Measurements from ENCODE around the gene CLRN1.

DNA sequence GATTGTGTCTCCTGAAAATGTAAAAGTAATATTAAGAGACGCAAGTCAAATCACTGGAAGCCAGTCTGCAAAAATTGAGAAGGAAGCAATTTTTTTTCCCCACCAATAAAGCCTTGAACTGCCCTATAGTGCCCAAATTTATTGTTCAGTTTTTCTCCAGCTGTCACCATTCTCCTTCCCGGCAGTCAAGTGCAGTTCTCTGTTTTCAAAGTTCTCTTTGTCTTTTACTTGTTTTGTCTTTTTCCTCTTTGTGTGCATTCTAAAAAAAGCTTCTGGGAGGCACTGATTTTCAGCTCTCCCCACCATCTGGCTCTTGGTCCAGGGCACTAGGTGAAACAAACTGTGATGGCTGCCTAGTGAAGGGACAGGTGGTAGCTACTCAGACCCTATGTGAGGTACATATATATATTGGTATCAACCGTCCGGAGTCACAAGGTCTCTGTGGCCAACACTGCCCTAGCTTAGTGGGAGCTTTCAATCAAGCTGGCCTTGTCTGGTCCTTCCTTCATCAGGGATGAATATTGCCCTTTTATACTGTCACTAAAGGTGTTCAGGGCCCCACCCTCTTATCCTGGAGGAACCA is 6.1 kb upstream of the CLRN1 start:
- TF ChIP-seq, protein P1, sequence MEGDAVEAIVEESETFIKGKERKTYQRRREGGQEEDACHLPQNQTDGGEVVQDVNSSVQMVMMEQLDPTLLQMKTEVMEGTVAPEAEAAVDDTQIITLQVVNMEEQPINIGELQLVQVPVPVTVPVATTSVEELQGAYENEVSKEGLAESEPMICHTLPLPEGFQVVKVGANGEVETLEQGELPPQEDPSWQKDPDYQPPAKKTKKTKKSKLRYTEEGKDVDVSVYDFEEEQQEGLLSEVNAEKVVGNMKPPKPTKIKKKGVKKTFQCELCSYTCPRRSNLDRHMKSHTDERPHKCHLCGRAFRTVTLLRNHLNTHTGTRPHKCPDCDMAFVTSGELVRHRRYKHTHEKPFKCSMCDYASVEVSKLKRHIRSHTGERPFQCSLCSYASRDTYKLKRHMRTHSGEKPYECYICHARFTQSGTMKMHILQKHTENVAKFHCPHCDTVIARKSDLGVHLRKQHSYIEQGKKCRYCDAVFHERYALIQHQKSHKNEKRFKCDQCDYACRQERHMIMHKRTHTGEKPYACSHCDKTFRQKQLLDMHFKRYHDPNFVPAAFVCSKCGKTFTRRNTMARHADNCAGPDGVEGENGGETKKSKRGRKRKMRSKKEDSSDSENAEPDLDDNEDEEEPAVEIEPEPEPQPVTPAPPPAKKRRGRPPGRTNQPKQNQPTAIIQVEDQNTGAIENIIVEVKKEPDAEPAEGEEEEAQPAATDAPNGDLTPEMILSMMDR (IDR thresholded peaks at IDR 0.05): no peak
- TF ChIP-seq POLR2A (IDR thresholded peaks at IDR 0.05): no peak
- no peak for TF ChIP-seq EP300 (IDR thresholded peaks at IDR 0.05)
